Retinal pigment epithelial cell (primary cell): Measurements from ENCODE around the gene CGN.
A peak's percentile ranks its signal among the peaks of the same experiment; 100 is the strongest.

ENCODE experiments used
- DNase-seq: peaks from one replicate; pipeline ENCODE4 v3.0.0-alpha.2; 2010; ENCODE audit warnings: low read depth
- H3K4me3 ChIP-seq: 2 replicates; pipeline ENCODE4 v1.5.1; 2011; ENCODE audit warnings: mild to moderate bottlenecking, low read length, control low read depth, moderate library complexity
- CTCF ChIP-seq: conservative IDR thresholded peaks from 2 replicates; pipeline ENCODE4 v1.5.1; 2011; ENCODE audit warnings: low read depth, low read length, control low read depth, inconsistent platforms

The CGN gene

DNA sequence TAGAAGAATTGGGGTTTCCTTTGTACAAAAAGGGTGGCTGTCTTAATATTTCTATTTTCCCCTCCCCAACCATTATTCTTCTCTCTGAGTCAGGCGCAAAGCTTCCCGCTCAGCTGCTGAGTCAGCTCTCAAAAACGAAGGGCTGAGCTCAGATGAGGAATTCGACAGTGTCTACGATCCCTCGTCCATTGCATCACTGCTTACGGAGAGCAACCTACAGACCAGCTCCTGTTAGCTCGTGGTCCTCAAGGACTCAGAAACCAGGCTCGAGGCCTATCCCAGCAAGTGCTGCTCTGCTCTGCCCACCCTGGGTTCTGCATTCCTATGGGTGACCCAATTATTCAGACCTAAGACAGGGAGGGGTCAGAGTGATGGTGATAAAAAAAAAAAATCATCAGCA, 25.9 kb downstream of the CGN start:
- DNase-seq = peak; percentile 95
- no peak for TF ChIP-seq CTCF
- no peak overlapping the region for H3K4me3 ChIP-seq

DNA sequence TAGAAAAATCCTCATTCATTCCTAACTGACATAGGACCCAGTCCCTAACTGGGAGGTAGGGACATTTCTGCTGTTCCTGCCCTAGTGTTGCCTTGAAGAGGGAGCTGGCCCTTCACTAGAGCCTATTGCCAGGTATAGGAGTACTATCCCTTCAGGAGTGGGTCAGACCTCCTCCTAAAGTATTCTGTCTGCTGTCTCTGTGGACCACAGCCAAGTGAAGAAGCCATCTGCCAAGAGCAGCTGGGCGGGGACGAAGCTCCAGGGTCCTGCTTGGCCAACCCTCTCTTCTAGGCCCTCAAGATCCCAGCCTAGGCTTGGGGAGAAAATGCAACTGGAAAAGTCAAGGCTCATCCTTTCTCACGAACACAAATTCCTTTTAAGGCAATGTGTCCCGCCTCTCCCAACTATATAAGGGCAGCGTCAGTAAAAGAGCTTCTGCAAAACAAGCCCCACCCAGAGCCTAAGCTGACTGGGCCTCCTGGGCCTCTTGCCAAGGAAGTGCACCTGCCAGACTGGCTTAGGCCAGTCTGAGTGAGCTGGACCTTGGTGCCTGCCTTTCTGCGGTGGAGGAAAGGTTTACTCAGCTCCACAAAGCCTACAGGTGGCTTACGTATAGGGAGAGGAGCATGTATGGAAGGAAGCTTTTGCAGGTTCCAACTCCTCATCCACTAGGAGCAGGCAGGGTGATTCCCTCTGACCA, 28.3 kb downstream of the CGN start:
- no peak for TF ChIP-seq CTCF

GRCh38 chr1:151540021-151540981, 29.1 kb downstream of the CGN start, which contains the start of gene TUFT1:
Gene TUFT1, plus strand, starts transcription at chr1:151540309. Its CDS starts 58 bp downstream, at chr1:151540367.
- peak within 1 kb of the TSS; percentile 97 for H3K4me3 ChIP-seq
- TF ChIP-seq CTCF = no peak
- DNase-seq = peak; percentile 74

More for the DNA sequence above, 28.3 kb downstream of the CGN start:
- peak overlapping the region; percentile 97 for H3K4me3 ChIP-seq
- peak; percentile 99 for DNase-seq

DNA sequence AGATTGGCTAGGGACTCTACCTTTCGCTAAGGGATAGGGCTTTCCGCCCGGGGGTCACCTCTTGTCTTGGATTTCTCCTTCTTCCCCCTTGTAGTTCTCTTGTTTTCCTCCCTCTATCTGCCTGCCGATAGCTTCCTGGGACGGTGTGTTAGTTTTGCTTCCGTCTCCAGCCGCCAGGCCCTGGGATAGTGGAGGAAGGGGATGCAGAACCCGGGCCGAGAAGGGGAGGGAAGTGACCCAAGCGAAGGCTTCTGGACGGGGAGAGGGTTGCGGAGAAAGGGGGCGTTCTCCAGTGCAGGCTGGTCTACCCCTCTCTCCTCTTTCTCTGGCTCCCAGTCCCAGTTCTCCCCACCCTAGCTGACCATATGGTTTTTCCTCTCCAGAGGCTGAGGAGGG, 29.8 kb downstream of the CGN start:
- no peak for DNase-seq
- H3K4me3 ChIP-seq = peak overlapping the region; percentile 97
- TF ChIP-seq CTCF = no peak

GRCh38 chr1:151541752-151542151, 30.6 kb downstream of the CGN start:
- TF ChIP-seq CTCF = no peak
- DNase-seq = no peak
- H3K4me3 ChIP-seq = peak overlapping the region; percentile 97

DNA sequence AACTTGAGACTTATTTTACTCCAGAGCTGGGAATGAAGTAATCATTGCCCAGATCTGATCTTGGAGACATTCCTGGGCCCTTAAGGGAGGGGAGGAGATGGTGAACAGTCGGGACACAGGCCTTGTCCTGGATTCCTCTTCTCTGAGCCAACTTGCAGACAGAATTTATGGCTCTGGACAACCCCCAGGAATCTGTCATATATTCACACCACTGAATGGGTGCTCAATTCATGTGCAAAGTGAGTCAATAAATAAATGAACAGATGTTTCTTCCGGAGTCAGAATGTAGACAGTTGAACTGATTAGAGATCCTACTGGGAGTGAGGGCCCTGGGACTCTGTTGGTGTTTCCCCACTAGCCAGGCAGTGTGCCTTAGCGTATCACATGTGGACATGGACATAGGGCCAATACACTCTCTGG, 31.5 kb downstream of the CGN start:
- peak; percentile 26 for DNase-seq
- TF ChIP-seq CTCF = no peak
- H3K4me3 ChIP-seq = peak overlapping the region; percentile 97
